NCI-H2029 (cell line): ENCODE results near the gene ZNF19.

Experiments
- DNase-seq: peaks from one replicate; lab custom pipeline; 2025; lab: John Stamatoyannopoulos, UW

Gene ZNF19

DNA sequence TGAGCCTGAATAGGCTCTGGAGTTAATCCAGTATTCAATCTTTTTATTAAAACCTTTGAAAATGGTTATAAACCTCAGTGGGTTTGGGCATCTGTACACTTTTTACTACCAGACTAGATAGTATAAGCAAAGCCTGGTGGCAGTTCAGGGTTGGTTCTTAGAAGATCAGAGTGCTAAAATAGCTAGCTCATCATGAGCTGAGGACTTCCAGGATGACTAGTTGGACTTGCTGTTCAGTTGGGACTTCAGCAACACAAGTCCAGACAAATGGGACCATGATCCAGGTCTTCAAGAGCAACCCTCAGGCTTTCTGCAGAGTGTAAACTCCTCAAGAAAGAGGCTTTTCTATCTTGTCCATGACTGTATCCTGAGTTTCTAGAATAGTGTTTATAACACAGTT is 1.2 kb upstream of the ZNF19 start:
- no peak for DNase-seq

DNA sequence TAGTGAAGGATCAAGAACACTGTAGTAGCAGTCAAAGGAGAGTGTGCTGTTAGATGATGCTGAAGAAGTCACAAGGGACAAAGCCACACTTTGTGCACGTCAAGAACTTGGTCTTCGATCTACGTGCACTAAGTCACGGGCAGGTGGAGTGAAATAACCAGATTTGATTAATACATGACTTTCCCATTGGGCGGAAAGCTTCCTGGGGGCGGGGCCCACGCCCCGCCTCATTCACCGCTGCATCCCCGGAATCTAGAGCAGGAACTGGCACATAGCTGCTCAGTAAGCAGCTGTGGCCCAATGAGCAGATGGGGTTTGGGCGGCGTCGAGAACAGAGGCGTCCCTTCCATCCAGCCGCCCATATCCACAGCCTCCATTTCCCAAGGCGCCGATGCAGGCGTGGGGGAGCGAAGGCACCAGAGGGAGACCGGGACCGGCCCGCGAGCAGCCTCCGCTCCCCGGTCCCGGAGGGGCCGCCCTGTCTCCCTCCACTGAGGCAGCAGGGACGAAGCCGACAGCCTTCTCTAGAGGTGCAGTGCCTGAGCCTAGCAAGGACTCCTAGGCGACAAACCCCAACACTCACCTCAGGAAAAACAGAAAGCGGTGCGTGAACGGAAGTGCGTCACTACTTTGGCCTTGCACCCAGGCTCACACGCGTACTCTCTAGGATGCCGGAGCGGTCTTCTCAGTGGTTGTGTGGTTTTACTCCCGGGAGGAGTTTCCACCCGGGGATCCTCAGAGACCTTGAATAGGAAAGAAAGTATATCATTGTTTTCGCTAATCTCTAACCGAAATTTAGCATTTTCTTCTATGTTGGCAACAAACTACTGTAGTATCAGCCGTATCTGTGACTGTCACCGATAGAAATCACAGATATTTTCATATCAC is 4.9 kb downstream of the ZNF19 start:
- peak; percentile 48 for DNase-seq

DNA sequence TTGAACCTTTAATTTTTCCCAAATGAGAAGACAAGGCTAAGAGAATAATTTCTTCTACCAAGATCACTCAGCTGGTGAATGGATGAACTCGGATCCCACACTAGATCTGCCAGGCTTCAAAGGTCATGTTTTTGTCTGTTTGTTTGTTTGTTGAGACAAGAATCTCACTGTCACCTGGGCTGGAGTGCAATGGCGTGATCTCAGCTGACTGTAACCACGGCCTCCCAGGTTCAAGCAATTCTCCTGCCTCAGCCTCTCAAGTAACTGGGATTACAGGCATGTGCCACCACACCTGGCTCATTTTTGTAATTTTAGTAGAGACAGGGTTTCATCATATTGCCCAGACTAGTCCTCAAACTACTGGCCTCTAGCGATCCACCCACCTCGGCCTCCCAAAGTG is 6.6 kb downstream of the ZNF19 start:
- no peak for DNase-seq

DNA sequence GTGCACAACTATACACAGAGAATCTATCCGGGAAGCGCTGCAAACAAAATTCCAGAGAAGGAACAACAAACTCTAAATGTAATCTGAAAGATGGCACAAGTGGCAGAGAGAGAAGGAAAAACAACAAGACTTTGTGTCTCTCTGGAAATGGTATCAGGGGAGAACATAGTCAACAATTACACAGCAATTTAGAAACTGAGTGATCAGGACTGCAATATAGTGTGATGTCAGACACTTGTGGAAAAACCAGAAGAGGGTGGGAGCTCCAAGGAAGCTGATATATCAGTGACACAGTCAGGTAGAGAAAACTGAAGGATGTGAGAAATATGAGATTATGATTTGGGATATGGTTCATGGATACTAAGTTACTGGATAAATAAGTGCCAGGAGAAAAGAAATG is 8.2 kb downstream of the ZNF19 start:
- no peak for DNase-seq

DNA sequence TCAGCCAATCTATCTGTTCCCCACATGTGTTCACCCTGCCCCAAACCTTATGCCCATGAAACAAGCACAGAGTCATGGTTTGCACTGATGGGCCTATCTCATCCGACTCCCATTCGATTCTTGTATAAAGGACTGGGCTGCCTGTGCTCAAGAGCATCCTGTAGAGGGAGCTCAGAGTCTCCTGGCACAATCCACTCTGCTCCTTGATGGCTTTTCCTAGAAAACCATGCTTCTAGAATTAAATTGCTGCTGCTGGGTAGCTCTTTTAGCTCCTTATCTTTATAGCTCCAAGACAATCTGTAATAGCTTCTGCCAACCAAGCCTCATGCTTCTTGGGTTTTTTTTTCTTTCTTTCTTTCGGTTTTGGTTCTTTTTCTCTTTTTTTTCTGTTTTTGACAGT is 9.7 kb downstream of the ZNF19 start:
- no peak for DNase-seq

DNA sequence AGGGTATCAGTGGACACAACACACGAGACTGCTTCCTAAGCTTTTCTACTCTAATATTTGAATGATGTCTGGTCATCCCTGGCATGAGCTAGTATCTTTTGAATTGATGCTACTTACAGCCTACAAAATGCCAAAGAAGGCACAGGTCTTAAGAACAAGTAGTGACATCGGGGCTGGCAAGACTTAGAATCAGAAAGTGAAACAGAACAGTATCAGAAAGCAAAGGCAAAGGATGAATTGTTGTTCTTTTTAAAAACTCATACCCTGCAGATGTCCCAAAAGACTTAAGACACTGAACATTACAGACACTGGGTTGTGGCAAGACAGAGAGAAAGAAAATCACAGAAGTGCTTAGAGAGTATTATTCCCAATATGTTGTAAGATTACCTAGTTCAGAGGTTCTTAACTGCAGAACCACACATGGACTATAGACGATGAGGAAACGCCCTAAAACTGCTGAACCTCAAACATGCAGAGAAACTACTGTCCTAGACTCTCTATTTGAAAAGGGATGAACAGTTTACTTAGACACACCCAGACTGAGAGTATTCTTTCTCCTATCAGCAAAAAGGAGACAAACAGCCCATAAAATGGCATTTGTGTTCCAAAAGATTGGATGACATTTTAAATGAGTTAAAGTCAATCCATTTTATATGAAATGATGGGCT is 12.5 kb downstream of the ZNF19 start:
- DNase-seq: no peak

DNA sequence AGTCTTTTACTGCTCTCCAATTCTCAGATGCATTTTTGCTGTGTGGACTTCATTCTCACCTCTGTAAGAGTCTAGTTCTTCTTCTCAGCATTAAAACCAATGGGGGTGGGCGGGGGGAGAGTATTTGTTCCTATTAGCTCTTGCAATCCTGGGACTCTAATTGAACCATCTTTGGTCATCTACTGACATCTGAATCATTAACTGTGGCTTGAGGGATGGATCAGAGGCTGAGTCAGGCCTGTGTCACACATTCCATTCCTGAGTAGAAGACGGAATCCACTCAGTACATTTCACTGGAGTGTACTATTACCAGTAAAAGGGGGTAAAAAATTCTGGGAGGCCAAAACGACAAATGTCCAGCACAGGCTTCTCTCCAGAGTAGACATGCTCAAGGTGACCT is 14.3 kb downstream of the ZNF19 start:
- no peak for DNase-seq

DNA sequence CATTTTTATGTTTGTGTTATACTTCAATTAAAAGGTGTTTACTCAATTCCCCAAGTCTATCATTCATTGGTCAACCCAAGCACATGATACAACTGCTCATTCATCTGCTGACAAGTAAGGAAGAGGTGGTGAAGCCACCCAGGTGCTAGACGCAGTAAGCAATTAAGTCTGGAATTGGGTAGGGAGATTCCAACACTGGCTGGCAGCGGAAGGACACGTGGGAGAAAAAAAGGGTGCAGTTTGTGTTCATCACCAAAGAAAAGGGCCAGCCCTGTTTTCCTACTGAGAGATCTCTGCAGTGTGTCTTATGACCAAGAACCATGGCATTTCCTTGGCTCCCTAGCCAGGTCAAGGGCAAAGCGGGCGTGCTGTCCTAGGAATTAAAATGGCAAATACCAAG is 15.2 kb downstream of the ZNF19 start:
- DNase-seq: no peak

DNA sequence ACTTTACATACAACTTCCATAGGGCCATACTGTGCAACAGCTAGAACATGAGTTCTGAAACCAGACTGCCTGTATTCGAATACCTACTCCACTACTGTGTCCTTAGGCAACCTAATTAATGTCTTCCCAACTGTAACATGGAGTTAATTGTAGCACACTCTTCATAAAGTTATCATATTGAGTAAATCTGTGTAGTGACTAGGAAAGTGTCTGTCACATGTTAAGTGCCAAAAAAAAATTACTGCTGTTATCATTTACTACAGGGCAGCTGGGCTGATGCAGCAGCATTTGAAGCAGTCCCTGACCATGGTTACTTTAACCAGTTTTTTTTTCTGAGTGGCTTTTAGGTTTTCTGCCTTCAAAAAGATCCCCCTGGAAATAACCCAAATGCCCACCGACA is 16.2 kb downstream of the ZNF19 start:
- DNase-seq: no peak

DNA sequence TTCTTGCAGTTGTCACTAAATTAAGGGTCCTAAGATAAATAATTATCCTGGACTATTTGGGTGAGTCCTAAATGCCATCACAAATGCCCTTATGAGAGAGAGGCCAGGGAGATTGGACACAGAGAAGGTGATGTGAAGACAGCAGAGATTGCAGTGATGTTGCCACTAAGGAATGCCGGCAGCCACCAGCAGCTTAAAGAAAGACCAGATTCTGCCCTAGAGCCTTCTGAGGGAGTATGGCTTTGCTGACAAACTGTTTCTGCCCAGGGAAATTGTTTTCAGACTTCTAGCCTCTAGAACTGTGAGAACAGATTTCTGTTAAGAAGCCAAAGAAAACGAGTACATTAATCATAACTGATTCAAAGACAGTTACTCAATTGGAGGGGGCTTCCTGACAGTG is 17.1 kb downstream of the ZNF19 start:
- no peak for DNase-seq

DNA sequence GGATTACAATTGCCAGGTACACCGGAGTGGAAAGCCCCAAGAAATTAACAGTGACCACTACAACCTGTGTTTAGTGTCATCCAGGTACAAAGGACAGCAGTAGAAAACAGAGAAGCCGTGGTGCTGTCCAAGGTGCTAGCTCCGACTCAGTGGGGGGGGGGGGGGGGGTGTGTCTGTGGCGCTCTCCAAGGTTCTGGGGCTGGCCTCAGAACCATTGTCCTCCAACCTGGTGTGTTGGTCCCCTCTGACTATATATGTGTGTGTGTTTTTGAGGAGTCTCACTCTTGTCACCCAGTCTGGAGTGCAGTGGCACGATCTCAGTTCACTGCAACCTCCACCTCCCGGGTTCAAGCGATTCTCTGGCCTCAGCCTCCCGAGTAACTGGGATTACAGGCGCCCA is 21.3 kb downstream of the ZNF19 start:
- DNase-seq: no peak

DNA sequence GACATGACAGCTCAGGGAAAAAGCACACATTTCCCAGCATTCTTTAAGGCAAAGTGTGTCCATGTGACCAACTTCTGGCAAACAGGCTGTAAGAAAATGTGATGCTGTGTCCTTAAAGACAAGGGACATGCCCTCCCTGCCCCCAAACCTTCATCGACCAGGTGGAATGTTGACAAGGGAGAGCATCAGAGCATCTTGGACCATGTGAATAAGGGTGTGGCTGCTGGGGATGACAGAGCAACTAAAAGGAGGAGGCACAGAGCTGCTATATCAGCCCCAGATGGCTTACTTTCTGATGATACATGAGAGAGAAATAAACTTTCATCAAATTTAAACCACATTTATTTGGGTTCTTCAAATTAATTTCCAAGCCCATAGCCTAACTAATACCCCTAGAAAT is 24.9 kb downstream of the ZNF19 start:
- DNase-seq: no peak

DNA sequence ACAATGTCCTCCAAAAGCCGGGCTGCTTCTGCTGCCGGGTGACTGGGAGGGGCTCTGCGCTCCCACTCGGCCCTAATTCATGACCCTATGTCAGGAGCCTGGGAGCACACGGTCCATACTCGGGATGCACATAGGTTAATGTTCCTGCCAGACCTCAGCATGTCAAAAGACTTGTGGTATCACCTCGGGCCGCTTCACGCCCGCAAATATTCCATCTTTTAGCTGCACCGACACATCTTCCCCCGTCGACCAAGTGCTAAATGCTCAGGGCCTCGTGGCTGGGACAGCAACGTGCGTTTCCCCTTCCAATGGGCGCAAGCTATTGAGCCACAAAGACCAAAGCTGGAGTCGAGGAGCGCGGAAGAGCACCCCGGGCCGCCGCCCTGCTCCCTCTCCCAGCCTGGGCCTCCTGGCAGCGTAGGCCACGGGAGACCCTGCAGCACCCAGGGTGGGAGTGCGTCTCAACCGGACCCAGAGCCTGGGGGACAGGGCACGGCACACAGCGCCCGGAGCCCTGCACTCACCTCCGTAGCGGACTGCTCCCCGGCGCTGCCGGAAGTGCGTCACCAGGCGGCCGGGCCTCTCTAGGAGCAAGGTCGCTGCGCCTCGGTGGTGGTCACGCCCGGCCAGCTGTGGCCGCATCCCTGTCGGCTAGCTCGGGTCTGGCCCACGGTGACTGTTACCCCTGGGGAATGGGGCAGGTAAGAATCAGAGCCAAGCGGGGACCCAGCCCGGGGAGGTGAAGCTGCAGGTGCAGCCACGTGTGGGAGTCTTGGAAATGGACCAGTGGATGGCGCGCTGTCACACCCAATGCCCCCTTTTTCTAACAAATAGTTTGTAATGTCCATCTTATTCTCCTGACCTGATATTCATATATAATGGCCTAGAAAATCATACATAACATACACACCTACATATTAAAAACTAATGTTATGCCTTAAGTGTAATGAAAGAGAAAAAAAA is 27.2 kb downstream of the ZNF19 start, which contains the start of gene ZNF23:
Gene ZNF23 (minus strand): TSS at position 562 of the 963 bp plus-strand sequence. CDS start 5,451 bp downstream, outside the sequence.
- DNase-seq: peak; percentile 35

DNA sequence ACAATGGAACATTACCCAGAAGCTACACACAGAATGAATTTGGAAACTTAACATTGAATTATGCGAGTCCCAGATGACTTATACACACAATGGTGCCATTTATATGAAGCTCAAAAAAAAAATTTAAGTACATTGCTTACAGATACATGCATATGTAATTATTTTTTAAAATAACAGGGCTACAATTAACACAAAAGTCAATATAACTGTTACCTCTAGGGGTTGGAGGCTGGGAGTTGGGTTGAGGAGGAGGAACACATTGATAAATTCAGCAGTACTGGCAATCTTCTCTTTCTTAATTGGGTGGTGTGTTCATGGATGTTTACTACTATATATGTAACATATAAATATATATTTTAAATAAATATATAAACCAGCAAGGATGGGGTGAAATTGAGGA is 28.2 kb downstream of the ZNF19 start:
- no peak for DNase-seq

DNA sequence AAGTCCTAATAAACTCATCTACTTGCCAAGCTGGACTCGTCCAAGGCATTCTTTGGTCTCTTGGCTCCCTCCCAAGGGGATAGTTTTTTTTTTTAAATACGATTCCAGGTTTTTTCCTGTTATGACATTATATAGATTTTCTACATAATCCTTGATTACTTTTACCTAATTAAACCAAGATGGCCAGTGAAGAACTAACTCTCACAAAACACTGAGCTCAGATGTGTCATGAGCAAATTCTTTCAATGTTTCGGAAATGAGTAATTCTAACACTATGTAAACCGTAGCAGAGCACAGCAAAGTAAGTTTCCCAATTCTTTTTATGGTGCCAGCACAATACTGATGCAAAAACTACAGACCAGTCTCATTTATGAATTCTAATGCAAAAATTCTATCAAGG is 28.9 kb downstream of the ZNF19 start:
- DNase-seq: no peak

DNA sequence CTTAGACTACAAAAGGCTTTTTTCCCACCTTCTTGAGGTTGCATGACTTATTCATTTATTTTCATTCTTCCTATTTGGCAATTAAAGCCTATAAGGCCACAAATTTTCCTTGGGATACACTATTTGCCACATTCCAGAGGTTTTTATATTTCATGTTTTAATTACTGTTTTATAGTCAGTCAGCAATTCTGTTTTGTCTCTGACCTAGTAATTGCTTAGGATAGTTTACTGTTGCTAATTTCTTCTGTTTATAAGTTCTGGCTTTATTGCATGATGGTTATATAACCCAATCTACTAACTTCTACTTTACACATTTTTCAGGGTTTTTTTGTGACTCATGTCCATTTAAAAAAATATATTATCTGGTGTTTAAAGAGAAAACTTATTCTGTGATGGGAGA is 29.6 kb downstream of the ZNF19 start:
- DNase-seq: no peak

DNA sequence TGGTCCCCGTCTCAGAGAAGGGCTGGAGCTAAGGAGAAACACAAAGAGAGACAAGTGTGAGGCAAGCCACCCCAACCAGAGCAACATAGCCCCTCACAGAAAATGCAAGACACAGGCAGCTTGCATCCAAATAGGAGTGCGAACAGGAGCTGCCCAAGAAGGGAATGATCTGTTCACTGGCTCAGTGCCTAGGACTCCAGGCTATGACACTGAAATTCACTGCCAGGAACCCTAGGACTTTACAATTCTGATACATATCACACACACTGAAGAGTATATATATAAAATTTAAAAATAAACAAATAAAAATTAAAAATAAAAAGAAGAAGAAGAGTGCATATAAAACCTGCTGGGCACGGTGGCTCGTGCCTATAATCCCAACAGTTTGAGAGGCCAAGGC is 32.3 kb downstream of the ZNF19 start:
- DNase-seq: no peak

DNA sequence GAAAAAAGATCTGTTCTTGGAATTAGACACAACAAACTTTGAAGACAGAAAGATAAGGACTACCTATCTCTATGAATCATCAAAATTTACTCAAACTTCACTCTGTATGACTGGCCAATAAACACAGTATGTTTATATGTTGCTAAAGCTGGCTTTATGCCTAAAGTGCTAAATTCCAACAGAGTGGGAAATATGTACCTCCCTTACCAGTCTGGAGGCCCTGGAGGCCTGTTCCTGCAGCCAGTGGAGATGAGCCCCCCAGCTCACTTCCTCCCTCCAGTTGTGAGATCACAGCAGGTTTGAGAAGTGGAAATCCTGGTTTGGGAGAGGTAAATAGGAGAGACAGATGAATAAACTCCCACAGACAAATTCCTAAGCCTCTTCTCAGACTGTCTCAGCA is 36.1 kb downstream of the ZNF19 start:
- DNase-seq: no peak

DNA sequence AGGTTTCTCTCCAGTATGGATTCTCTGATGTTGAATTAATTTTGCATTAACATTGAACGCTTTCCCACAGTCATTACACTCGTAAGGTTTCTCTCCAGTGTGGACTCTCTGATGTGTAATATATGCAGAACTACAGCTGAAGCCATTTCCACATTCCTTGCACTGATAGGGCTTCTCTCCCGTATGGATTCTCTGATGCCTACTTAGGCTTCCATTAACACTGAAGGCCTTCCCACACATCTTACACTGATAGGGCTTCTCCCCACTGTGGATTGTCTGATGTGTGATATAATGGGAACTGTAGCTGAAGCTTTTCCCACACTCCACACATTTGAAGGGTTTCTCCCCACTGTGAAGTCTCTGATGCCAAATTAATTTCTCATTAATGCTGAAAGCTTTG is 40.1 kb downstream of the ZNF19 start:
- no peak for DNase-seq

DNA sequence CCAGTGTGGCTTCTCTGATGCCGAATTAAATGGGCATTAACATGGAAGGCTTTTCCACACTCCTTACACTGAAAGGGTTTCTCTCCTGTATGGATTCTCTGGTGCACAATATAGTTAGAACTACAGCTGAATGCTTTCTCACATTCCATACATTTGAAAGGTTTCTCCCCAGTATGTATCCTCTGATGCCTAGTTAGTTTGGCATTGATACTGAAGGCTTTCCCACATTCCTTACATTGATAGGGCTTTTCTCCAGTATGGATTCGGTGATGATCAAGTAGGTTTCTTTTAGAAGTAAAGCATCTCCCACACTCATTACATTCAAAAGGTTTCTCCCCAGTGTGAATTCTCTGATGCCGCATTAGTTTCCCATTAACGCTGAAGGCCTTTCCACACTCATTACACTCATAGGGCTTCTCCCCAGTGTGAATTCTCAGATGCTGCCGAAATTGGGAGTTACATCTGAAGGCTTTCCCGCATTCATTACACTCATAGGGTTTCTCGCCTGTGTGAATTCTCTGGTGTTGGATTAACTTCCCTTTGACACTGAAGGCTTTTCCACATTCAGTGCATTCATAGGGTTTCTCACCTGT is 40.8 kb downstream of the ZNF19 start:
- DNase-seq: no peak

DNA sequence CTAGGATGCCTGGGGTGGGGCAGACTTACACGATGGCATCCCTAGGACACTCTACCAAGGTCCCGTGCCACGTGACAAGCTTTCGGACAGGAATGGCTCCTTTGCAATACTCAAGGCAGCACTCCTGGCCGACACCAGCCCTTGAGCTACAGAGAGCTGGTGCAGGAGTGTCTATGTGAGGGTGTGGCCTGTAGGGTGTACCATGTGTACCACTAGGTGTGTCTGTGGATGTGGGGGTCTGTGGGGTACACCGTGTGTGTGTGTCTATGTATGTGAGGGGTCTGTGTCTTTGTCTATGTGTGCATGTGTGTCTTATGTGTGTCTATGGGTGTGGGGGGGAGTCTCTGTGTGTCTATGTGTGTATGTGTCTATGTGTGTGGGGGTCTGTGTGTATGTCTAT is 45.4 kb downstream of the ZNF19 start:
- DNase-seq: no peak

DNA sequence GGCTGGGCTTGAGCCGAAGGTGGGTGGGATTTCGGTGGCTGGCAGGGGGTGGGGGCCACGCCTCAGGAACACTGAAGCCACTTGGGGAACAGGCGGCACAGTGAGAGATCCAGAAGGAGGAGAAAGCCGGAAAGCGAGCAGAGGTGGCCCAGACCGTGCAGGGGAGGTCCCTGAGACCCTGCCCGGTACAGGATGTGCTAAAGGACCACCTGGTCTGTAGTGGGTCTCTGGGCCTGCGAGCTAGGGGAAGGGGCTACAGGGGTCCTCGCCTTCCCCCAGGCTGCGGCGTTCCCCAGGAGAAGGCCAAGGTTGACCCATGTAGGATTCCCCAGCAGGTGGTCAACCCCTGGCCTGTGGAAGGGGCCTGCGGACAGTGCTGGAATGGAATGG is 47.1 kb downstream of the ZNF19 start, which contains the start of gene TLE7:
Gene TLE7 (minus strand): TSS at position 4 of the 390 bp plus-strand sequence. CDS start 8,730 bp downstream, outside the sequence.
- DNase-seq: no peak
